ENCODE data around the gene RNF44. TPM values are rescaled to one million over a fixed set of nuclear protein-coding genes. Genes with fewer than 3 reads are reported as not detected.

Gene RNF44
- total RNA-seq, 1 donor from 2014 or later, result 53.0 TPM

DNA sequence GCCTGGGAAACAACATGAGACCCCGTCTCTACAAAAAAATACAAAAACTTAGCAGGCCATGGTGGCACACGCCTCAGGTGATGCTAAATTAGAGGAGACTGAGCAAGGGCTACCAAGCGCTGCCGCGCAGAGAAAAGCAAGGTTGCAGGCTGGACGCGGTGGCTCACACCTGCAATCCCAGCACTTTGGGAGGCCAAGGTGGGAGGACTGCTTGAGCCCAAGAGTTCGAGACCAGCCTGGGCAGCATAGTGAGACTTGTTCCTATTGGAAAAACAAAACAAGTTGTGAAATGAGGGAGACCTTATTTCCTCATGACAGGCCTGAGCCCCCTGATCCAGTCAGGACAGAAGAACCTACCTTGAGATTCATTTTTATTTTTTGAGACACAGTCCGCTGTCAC is 11.5 kb downstream of the RNF44 start:
- no peaks in the 10 kb centered on the region for H3K27me3 Mint-ChIP-seq (ENCODE audit: unreplicated experiment)
- H3K9me3 Mint-ChIP-seq (ENCODE audit: unreplicated experiment), result no peaks in the 10 kb centered on the region
- DNase-seq (ENCODE audit: extremely low spot score, unreplicated experiment), result no peak
- H3K36me3 Mint-ChIP-seq (ENCODE audit: unreplicated experiment), result peaks cover 13% of the 10 kb centered on the region
- H3K4me3 Mint-ChIP-seq (ENCODE audit: unreplicated experiment), result no peak overlapping the region
- peaks cover 4% of the 10 kb centered on the region for H3K4me1 Mint-ChIP-seq (ENCODE audit: unreplicated experiment)
- H3K27ac Mint-ChIP-seq (ENCODE audit: unreplicated experiment), result no peak overlapping the region
- TF ChIP-seq, protein P1, sequence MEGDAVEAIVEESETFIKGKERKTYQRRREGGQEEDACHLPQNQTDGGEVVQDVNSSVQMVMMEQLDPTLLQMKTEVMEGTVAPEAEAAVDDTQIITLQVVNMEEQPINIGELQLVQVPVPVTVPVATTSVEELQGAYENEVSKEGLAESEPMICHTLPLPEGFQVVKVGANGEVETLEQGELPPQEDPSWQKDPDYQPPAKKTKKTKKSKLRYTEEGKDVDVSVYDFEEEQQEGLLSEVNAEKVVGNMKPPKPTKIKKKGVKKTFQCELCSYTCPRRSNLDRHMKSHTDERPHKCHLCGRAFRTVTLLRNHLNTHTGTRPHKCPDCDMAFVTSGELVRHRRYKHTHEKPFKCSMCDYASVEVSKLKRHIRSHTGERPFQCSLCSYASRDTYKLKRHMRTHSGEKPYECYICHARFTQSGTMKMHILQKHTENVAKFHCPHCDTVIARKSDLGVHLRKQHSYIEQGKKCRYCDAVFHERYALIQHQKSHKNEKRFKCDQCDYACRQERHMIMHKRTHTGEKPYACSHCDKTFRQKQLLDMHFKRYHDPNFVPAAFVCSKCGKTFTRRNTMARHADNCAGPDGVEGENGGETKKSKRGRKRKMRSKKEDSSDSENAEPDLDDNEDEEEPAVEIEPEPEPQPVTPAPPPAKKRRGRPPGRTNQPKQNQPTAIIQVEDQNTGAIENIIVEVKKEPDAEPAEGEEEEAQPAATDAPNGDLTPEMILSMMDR (IDR thresholded peaks at IDR 0.05), result no peak

DNA sequence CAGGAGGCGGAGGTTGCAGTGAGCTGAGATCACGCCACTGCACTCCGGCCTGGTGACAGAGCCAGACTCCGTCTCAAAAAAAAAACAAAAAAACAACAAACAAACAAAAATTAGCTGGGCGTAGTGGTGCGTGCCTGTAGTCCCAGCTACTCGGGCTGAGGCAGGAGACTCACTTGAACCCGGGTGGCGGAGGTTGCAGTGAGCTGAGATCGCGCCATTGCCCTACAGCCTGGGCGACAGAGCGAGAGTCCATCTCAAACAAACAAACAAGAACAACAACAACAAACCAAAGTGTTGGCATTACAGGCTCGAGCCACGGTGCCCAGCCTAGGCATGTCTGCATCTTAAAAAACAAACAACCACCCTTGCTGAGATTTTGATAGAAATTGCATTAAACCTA is 12.2 kb downstream of the RNF44 start:
- H3K27ac Mint-ChIP-seq (ENCODE audit: unreplicated experiment), result no peak overlapping the region
- no peak overlapping the region for H3K4me3 Mint-ChIP-seq (ENCODE audit: unreplicated experiment)
- no peaks in the 10 kb centered on the region for H3K27me3 Mint-ChIP-seq (ENCODE audit: unreplicated experiment)
- no peaks in the 10 kb centered on the region for H3K9me3 Mint-ChIP-seq (ENCODE audit: unreplicated experiment)
- H3K4me1 Mint-ChIP-seq (ENCODE audit: unreplicated experiment), result peaks cover 4% of the 10 kb centered on the region
- TF ChIP-seq, protein P1 (IDR thresholded peaks at IDR 0.05), result no peak
- DNase-seq (ENCODE audit: extremely low spot score, unreplicated experiment), result no peak
- peaks cover 13% of the 10 kb centered on the region for H3K36me3 Mint-ChIP-seq (ENCODE audit: unreplicated experiment)

DNA sequence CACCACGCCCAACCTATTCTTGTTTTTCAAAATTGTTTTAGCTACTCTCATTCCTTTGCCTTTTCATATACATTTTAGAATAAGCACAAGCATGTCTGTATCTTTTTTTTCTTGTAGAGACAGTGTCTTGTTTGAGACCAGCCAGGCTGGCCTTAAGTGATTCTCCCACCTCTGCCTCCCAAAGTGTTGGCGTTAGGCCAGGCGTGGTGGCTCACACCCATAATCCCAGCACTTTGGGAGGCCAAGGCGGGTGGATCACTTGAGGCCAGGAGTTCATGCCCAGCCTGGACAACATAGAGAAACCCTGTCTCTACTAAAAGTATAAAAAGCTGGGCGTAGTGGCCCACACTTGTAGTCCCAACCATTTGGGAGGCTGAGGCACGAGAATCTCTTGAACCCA is 13.1 kb downstream of the RNF44 start:
- H3K27me3 Mint-ChIP-seq (ENCODE audit: unreplicated experiment), result no peaks in the 10 kb centered on the region
- H3K27ac Mint-ChIP-seq (ENCODE audit: unreplicated experiment), result no peak overlapping the region
- DNase-seq (ENCODE audit: extremely low spot score, unreplicated experiment), result no peak
- peaks cover 4% of the 10 kb centered on the region for H3K4me1 Mint-ChIP-seq (ENCODE audit: unreplicated experiment)
- no peaks in the 10 kb centered on the region for H3K9me3 Mint-ChIP-seq (ENCODE audit: unreplicated experiment)
- peaks cover 8% of the 10 kb centered on the region for H3K36me3 Mint-ChIP-seq (ENCODE audit: unreplicated experiment)
- H3K4me3 Mint-ChIP-seq (ENCODE audit: unreplicated experiment), result no peak overlapping the region
- TF ChIP-seq, protein P1 (IDR thresholded peaks at IDR 0.05), result no peak

DNA sequence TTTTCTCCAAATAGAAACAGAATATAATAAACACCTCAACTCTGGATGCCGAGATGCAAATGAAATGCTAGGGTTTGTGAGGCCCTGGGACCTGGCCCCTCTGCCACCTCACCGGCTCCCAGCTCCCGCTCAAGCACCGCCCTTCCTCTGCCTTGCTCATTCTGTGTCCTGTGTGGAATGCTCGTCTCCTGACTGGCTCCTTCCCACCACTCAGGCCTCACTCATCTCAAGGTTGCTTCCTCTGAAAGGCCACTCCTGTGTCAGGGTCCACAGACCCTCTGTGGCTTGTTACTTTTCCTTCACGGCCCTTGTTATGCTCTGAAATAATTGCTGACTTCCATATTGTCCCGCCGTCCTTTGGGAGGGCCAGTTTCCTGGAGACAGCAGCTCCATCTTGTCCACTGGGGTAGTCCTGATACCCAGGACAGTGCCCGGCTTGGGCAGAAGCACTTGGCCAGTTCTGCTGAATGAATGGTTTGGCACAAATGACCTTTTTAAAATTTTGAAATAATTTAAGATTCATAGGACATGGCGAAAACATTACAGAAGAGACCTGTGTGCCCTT is 15.4 kb downstream of the RNF44 start:
- no peak for DNase-seq (ENCODE audit: extremely low spot score, unreplicated experiment)
- TF ChIP-seq, protein P1 (IDR thresholded peaks at IDR 0.05), result no peak
- Mint-ChIP-seq H3K9me3 (ENCODE audit: unreplicated experiment) (no peaks in the 10 kb centered on the region), H3K27me3 (ENCODE audit: unreplicated experiment) (no peaks in the 10 kb centered on the region), H3K4me1 (ENCODE audit: unreplicated experiment) (no peaks in the 10 kb centered on the region), H3K27ac (ENCODE audit: unreplicated experiment) (no peak overlapping the region), H3K36me3 (ENCODE audit: unreplicated experiment) (peaks cover 3% of the 10 kb centered on the region), H3K4me3 (ENCODE audit: unreplicated experiment) (no peak overlapping the region)

DNA sequence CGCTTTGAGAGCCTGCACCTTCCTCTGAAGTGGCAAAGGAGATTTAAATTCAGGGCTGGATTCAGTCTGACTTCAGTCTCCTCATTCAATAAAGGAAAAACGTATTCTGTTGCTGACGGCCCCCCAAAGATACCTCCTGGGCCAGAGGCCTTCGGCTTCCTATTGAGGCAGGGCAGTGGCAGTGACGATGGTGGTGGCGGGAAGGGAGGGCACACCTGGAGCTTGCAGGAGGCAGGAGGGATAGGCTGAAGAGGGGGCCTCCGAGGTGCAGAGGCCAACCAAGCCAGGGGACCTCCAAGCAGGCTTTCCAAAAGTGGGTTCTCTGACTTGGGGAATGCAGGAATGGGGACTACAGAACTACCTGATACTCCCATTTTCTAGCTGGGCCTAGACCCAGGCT is 15.9 kb downstream of the RNF44 start:
- H3K27me3 Mint-ChIP-seq (ENCODE audit: unreplicated experiment), result no peaks in the 10 kb centered on the region
- peaks cover 3% of the 10 kb centered on the region for H3K36me3 Mint-ChIP-seq (ENCODE audit: unreplicated experiment)
- no peaks in the 10 kb centered on the region for H3K9me3 Mint-ChIP-seq (ENCODE audit: unreplicated experiment)
- H3K4me1 Mint-ChIP-seq (ENCODE audit: unreplicated experiment), result no peaks in the 10 kb centered on the region
- no peak for DNase-seq (ENCODE audit: extremely low spot score, unreplicated experiment)
- no peak overlapping the region for H3K4me3 Mint-ChIP-seq (ENCODE audit: unreplicated experiment)
- H3K27ac Mint-ChIP-seq (ENCODE audit: unreplicated experiment), result no peak overlapping the region
- TF ChIP-seq, protein P1 (IDR thresholded peaks at IDR 0.05), result no peak

All from osteocyte (in vitro differentiated cells).